Epithelial cell of proximal tubule (primary cell): ENCODE data around the gene MYADML2. TPM values are rescaled to one million over a fixed set of nuclear protein-coding genes. Genes with fewer than 3 reads are reported as not detected.

Experiments
- DNase-seq: peaks from one replicate; pipeline ENCODE4 v3.0.0-alpha.2; 2011; ENCODE audit warnings: low read depth
- H3K4me3 ChIP-seq: 2 replicates; pipeline ENCODE4 v1.5.1; 2011; ENCODE audit warnings: low read depth, mild to moderate bottlenecking, low read length
- total RNA-seq: library from RNA; depleted of rRNA; stranded (reverse); fragments of >200 nt; gene quantifications from 2 replicates; pipeline ENCODE4 v1.2.3, GENCODE V29; 2015
- TF ChIP-seq, protein P1 (sequence below): conservative IDR thresholded peaks from 2 replicates; pipeline ENCODE4 v1.5.1; 2012; ENCODE audit warnings: low read depth, mild to moderate bottlenecking, low read length

MYADML2 gene
- total RNA-seq, 1 donor from 2014 or later: not detected

DNA sequence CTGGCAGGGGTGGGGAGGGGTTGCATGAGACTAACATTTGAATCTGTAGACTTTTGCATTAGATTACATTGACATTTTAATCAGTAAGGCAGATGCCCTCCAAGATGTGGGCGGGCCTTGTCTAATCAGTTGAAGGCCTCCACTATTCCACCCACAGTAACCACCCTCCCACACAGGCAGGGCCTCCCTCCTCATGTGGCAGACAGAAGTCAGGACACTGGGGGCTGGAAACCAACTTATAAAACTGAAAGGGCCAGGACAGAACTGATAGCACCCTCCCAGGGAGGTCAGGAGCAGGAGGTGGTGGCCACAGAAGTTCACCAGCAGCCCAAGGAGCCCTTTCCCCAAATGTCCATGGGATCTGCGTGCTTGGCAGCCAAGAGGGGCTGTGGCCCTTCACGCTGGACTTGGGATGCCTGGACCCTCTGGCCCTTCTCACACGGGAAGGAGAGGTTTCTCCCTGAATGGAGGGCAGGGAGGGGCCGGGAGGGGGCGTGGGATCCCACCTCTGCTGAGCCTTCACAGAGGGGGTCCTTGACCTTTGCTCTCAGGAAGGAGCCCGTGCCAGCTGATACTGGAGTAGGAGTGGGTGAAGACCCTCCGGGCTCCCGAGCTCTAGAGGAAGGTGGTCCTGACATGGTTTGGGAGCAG, 14.6 kb downstream of the MYADML2 start:
- DNase-seq: no peak
- H3K4me3 ChIP-seq: no peak overlapping the region
- TF ChIP-seq, protein P1, sequence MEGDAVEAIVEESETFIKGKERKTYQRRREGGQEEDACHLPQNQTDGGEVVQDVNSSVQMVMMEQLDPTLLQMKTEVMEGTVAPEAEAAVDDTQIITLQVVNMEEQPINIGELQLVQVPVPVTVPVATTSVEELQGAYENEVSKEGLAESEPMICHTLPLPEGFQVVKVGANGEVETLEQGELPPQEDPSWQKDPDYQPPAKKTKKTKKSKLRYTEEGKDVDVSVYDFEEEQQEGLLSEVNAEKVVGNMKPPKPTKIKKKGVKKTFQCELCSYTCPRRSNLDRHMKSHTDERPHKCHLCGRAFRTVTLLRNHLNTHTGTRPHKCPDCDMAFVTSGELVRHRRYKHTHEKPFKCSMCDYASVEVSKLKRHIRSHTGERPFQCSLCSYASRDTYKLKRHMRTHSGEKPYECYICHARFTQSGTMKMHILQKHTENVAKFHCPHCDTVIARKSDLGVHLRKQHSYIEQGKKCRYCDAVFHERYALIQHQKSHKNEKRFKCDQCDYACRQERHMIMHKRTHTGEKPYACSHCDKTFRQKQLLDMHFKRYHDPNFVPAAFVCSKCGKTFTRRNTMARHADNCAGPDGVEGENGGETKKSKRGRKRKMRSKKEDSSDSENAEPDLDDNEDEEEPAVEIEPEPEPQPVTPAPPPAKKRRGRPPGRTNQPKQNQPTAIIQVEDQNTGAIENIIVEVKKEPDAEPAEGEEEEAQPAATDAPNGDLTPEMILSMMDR: no peak

DNA sequence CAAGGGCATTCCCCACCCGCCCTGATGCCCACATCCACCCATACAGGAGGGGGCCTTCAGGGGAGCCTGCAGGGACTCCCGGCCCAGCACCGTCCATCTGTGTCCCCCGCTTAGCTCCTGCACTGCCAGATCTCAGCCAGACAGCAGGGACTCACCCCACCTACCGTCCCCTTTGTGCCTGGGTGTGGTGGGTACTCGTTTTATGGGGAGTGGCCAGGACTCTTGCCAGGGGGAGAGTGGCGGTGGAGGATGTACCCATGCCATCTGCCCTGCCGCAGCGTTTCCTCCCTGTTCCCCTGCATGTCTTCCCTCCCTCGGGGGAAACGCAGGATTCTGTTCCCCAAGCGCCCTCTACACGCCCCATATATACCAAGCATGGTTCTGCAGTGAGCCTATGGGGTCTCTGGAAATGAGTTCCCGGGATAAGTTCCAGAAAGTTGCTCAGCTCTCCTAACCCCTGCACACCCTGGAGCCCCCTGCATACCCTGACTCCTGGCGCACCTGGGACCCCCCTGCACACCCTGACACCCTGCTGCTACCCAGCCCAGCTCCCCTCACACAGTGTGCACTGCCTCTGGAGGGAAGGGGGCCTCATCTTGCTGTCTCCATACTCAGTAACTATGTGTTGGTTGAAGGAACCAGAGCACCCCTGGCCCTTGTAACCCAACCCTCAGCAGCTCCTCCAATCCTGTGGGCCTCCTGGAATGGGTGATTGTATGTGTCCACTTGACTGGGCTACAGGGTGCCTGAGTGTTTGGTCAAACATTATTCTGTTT, 15.3 kb downstream of the MYADML2 start:
- TF ChIP-seq, protein P1: no peak
- DNase-seq: no peak
- H3K4me3 ChIP-seq: no peak overlapping the region

DNA sequence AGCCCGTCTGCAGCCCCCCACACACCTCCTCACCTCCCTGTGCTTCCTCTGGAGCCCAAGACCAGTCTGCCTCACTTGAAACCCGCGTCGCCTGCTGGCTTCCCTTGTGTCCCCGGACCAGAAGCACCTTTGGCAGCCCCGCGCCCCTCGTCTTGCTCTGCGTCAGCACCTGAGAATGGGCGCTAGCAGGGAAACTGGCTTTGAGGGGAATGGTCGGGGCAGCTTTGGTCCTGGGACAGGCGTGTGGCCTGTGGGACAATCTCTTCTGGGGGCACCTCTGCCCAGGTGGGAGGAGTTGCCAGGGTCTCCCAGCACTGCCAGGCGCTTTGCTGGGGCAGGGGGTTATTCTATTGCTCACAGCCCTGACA, 15.9 kb downstream of the MYADML2 start:
- no peak for DNase-seq
- H3K4me3 ChIP-seq: no peak overlapping the region
- TF ChIP-seq, protein P1: no peak

DNA sequence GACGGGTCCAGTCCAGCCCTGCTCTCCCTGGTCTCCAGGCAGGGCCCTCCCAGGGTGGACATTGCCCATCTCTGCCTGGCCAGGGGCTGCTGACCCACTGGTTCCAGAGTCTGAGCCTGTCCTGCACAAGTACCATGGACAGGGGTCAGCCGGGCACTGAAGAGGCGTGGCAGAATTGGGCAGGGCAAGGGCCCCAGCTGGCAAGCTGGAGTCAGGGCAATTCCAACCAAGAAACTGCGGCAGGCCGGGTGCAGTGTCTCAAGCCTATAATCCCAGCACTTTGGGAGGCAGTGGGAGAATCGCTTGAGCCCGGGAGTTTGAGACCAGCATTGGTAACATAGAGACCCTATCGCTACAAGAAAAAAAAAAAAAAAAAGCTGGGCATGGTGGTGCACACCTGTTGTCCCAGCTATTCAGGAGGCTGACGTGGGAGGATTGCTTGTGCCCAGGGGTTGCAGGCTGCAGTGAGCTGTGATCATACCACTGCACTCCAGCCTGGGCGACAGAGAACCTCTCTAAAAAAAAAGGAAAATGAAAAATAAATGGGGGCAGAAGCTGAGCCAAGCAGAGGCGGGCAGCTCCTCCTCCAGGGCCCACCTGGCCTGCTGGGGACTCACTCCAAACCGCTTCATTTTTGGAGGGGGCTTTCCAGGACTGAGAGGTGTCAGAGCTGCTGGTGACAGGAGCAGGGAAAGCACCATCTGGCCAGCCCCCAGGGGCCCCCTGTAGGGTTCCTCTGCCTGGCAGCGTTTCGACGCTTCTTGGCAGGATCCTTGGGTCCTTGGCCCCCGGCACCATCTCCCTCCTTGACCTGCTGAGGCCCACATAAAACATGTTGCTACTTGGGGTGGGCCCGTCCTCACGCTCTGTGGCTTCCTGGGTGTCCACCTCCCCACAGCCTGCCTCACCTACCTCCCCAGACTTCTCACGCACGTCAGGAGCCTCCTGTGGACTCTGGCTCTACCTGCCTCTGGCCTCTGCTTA, 16.6 kb downstream of the MYADML2 start:
- TF ChIP-seq, protein P1: no peak
- DNase-seq: no peak
- no peak overlapping the region for H3K4me3 ChIP-seq

DNA sequence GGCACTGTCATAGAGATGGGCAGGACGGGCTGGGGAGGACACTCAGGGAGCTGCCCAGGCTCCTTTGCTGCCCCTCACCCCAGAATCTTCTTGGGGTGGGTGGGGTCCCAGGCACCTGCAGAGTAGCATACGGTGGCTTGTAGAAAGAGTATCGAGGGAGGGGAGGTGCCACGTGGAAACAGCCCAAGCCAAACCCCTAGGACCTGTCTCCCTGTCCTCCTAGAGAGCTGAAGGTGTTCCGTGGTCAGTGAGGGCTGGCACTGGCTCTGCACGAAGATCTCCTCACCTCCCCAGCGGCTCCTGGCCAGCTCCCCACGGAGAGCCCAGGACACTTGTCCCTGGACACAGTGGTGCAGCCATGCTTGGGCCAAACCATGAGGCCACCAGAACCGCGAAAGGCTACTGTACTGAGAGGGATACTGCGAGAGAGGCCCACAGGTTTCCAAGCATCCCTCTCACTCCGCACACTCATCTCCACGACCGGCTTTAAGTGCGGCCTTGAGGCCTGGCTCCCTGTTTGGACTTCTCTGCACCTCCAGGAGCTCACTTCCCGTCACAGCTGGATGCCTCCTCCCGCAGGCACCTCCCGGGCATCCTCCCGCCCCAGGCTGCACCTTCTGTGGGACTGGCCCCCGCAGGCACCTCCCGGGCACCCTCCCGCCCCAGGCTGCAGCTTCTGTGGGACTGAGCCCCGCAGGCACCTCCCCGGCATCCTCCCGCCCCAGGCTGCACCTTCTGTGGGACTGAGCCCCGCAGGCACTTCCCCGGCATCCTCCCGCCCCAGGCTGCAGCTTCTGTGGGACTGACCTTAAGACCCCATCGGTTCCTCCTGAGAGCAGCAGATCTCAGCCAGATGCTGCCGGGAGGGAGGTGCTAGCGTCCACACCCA, 17.5 kb downstream of the MYADML2 start:
- TF ChIP-seq, protein P1: no peak
- H3K4me3 ChIP-seq: no peak overlapping the region
- no peak for DNase-seq

DNA sequence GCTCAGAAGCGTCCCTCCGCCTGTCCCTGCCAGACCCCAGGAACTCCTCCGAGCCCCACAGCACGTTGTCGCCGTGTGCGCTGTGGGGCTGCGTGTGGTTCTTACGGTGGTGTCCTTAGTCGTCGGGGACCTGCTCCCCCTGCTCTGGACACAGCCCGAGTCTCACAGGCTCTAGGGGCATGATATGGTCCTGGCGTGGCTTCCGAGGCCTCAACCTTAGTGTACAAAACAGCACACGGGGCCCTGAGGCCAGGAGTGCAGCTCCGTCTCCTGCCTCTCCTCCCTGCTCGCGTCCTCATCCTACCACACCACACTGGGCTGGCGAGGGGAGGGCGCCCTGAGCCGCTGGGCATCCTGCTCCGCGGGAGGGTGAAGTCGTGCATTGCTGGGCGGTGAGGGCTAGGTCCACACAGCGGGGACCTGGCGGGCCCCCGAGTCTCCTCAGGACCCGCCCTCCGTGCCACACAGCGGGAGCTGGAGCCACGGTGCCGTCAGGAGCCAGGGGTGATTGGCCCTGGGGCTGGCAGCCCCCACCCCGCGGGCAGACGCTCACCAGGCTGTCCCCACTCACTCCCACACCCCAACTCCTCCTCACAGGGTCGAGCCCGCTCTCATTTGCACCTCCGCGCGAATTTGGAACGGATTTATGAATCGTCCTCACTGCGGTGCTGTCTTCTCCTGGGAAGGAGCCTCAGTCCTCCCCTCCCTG, 18.3 kb downstream of the MYADML2 start:
- no peak for DNase-seq
- H3K4me3 ChIP-seq: peak overlapping the region; percentile 65
- TF ChIP-seq, protein P1: no peak
